ENCODE data around the gene RPS6KL1.

- TF ChIP-seq CTCF (conservative IDR thresholded peaks at IDR 0.05) (no peak), EZH2 (IDR thresholded peaks at IDR 0.05; ENCODE audit: low read depth) (no peak)
Observed at GRCh38 chr14:74948228-74949175, 25.4 kb upstream of the RPS6KL1 start.

Data from PC-9 (cell line).